Cardiac septum (tissue), 1 donor: Measurements from ENCODE around the gene SMTNL2. TPM values are rescaled to one million over a fixed set of nuclear protein-coding genes. Genes with fewer than 3 reads are reported as not detected.
"Not testable (repeated sequence)": the region's sequence is repeated elsewhere in the genome, so short reads cannot be mapped to it uniquely, and the experiment has no call there.

Experiments used
- DNase-seq: peaks from one replicate; pipeline ENCODE4 v3.0.0-alpha.2; 2020; ENCODE audit warnings: low spot score
- intact Hi-C: fragments of 100-400 bp; cut with DNase I; formaldehyde crosslinking; loops from one replicate; pipeline ENCODE4 v1.14.0; 2022
- total RNA-seq: library from RNA; stranded (reverse); fragmentation: NEBNext Ultra II Directional; extraction: Animal tissue kit (Norgen Biotek cat#: 25700); gene quantifications from one replicate; pipeline ENCODE4 v1.2.1, GENCODE V29; 2021
- donor health status: DM: no; HTN: no; CAD: no.

SMTNL2 gene
- total RNA-seq, 1 donor from 2014 or later: 8.1 TPM

GRCh38 chr17:4641297-4642195, 57.2 kb downstream of the SMTNL2 start, which contains the start of gene ALOX15:
Gene ALOX15, minus strand, starts transcription at chr17:4641678. Its CDS starts 27 bp downstream, at chr17:4641651.
- intact Hi-C loops: no loop called here
- DNase-seq: no peak

- intact Hi-C loops: no loop called here
- DNase-seq: no peak
These were observed 58.0 kb downstream of the SMTNL2 start for GRCh38 chr17:4642286-4642685.

- intact Hi-C loops: no loop called here
- DNase-seq: no peak
These were observed 59.3 kb downstream of the SMTNL2 start for GRCh38 chr17:4643676-4644075.

GRCh38 chr17:4645642-4646041, 61.3 kb downstream of the SMTNL2 start:
- intact Hi-C loops: no loop called here
- DNase-seq: no peak

- DNase-seq: no peak
- intact Hi-C loops: no loop called here
These were observed 64.4 kb downstream of the SMTNL2 start for GRCh38 chr17:4648741-4649140.

GRCh38 chr17:4652997-4653396, 68.7 kb downstream of the SMTNL2 start:
- no peak for DNase-seq
- intact Hi-C loops: no loop called here

- DNase-seq, intact Hi-C loops: not testable (repeated sequence)
These were observed 71.6 kb downstream of the SMTNL2 start for GRCh38 chr17:4655933-4656332.

GRCh38 chr17:4657678-4658077, 73.3 kb downstream of the SMTNL2 start:
- intact Hi-C loops: no loop called here

More at GRCh38 chr17:4657678-4658077, 73.3 kb downstream of the SMTNL2 start:
- DNase-seq: no peak

Other genes starting within 250 kb of the SMTNL2 start
- 80.4 TPM for gene UBE2G1, start 217.9 kb upstream of the SMTNL2 start, total RNA-seq
- gene SPNS3, start 150.6 kb upstream of the SMTNL2 start, total RNA-seq: 0.54 TPM
- 10.3 TPM for gene SPNS2, start 85.6 kb upstream of the SMTNL2 start, total RNA-seq
- gene MYBBP1A, start 29.1 kb upstream of the SMTNL2 start, total RNA-seq: 26.1 TPM
- not detected for gene GGT6, start 24.0 kb upstream of the SMTNL2 start, total RNA-seq
- gene ALOX15, start 57.1 kb downstream of the SMTNL2 start, total RNA-seq: 0.35 TPM
- 36.4 TPM for gene PELP1, start 119.6 kb downstream of the SMTNL2 start, total RNA-seq
- 20.8 TPM for gene ARRB2, start 126.1 kb downstream of the SMTNL2 start, total RNA-seq
- gene MED11, start 146.9 kb downstream of the SMTNL2 start, total RNA-seq: 19.9 TPM
- gene ZMYND15, start 155.3 kb downstream of the SMTNL2 start, total RNA-seq: 0.40 TPM
- 3.6 TPM for gene CXCL16, start 155.4 kb downstream of the SMTNL2 start, total RNA-seq
- gene TM4SF5, start 187.4 kb downstream of the SMTNL2 start, total RNA-seq: not detected
- gene VMO1, start 201.8 kb downstream of the SMTNL2 start, total RNA-seq: 0.97 TPM
- not detected for gene GLTPD2, start 204.4 kb downstream of the SMTNL2 start, total RNA-seq
- 147 TPM for gene PSMB6, start 211.6 kb downstream of the SMTNL2 start, total RNA-seq
- gene PLD2, start 222.6 kb downstream of the SMTNL2 start, total RNA-seq: 9.5 TPM
- 44.0 TPM for gene MINK1, start 248.8 kb downstream of the SMTNL2 start, total RNA-seq